Mammary epithelial cell (primary cell): Measurements from ENCODE around the gene RBM20.

ENCODE experiments used
- EZH2 ChIP-seq: IDR thresholded peaks from 2 replicates; pipeline ENCODE4 v1.6.1; 2012; ENCODE audit warnings: low read length, inconsistent platforms, borderline replicate concordance
- TF ChIP-seq, protein P1 (sequence below), 2 donors: IDR thresholded peaks in 1 of 2; conservative IDR thresholded peaks in 1 of 2; 2 replicates each; pipeline ENCODE4 v1.5.1; 2011 to 2012; ENCODE audit warnings: inconsistent platforms in 2 of 2, low read length in 2 of 2, mild to moderate bottlenecking in 2 of 2, control low read depth in 1 of 2, low read depth in 1 of 2; ENCODE audit not compliant: insufficient read depth in 1 of 2; ENCODE audit errors: extremely low read depth in 1 of 2

DNA sequence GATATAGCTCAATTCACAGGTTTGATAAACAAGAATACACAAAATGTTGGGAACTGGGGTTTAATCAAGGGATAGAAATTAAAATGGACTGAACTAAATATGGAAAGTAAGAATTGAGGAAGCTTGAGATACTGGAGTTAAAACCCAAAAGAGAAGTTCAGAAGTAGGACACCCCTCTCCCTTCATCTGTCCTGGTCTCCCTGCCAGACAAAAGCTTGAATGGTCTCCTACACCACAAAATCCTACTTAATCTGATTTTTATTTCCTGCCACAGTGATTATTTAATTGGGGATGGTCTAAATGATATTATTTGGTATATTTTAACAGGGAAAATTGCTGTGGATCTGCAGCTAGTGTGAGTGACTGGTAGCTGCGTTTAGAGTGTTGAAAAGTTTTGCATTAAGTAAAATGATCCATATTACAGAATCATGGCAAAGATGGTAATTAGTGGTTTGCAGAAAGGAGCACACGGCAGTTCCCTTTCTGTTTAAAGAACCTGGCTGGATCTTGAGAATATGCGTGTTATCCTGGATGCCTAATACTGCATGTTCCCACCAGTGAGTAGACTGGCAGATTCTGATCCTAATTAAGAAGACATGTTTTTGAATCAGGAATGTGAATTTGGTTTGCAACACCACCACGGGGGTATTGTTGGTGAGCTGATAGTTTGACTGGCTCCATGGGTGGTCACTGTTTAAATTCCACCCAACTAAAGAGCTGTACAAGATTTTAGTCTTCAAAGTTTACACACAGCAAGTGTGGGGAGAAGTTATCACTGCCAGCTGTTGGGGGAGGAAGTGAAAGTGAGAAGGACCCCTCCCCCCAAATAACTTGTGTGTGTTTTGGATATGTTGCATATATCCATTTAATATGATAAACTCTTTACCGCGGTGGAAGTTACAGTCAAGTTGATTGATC, 5.5 kb downstream of the RBM20 start:
- TF ChIP-seq, protein P1, sequence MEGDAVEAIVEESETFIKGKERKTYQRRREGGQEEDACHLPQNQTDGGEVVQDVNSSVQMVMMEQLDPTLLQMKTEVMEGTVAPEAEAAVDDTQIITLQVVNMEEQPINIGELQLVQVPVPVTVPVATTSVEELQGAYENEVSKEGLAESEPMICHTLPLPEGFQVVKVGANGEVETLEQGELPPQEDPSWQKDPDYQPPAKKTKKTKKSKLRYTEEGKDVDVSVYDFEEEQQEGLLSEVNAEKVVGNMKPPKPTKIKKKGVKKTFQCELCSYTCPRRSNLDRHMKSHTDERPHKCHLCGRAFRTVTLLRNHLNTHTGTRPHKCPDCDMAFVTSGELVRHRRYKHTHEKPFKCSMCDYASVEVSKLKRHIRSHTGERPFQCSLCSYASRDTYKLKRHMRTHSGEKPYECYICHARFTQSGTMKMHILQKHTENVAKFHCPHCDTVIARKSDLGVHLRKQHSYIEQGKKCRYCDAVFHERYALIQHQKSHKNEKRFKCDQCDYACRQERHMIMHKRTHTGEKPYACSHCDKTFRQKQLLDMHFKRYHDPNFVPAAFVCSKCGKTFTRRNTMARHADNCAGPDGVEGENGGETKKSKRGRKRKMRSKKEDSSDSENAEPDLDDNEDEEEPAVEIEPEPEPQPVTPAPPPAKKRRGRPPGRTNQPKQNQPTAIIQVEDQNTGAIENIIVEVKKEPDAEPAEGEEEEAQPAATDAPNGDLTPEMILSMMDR (conservative IDR thresholded peaks at IDR 0.05 in 1 of 2, IDR thresholded peaks at IDR 0.05 in 1 of 2; ENCODE audit: extremely low read depth in 1 of 2, insufficient read depth in 1 of 2, low read depth in 1 of 2, low read length in 2 of 2): no peak
- no peak for TF ChIP-seq EZH2
